ENCODE data around the gene ENTREP3.

GRCh38 chr1:155285631-155286044 is 30.4 kb upstream of the ENTREP3 start:
- TF ChIP-seq, protein P1, sequence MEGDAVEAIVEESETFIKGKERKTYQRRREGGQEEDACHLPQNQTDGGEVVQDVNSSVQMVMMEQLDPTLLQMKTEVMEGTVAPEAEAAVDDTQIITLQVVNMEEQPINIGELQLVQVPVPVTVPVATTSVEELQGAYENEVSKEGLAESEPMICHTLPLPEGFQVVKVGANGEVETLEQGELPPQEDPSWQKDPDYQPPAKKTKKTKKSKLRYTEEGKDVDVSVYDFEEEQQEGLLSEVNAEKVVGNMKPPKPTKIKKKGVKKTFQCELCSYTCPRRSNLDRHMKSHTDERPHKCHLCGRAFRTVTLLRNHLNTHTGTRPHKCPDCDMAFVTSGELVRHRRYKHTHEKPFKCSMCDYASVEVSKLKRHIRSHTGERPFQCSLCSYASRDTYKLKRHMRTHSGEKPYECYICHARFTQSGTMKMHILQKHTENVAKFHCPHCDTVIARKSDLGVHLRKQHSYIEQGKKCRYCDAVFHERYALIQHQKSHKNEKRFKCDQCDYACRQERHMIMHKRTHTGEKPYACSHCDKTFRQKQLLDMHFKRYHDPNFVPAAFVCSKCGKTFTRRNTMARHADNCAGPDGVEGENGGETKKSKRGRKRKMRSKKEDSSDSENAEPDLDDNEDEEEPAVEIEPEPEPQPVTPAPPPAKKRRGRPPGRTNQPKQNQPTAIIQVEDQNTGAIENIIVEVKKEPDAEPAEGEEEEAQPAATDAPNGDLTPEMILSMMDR (IDR thresholded peaks at IDR 0.05) = no peak
- TF ChIP-seq POLR2AphosphoS5 (IDR thresholded peaks at IDR 0.05) (no peak), POLR2A (IDR thresholded peaks at IDR 0.05) (no peak)
